Calu3 (cell line): ENCODE measurements around the gene FICD. TPM values are rescaled to one million over a fixed set of nuclear protein-coding genes. Genes with fewer than 3 reads are reported as not detected.
"Not testable (repeated sequence)": the region's sequence is repeated elsewhere in the genome, so short reads cannot be mapped to it uniquely, and the experiment has no call there.

Experiments used
- BruUV-seq: library from RNA; stranded (reverse); fragments of 400-500 nt; replicated peaks from 2 replicates; lab custom pipeline; 2021; lab: Mats Ljungman, UMichigan
- CTCF ChIA-PET: fragments of 300-600 bp; sonication (Branson Sonifier 250); formaldehyde crosslinking; loops from one replicate; lab custom pipeline; 2022; ENCODE audit warnings: antibody characterized with exemption; lab: Charles Lee
- DNase-seq: peaks from one replicate; pipeline ENCODE4 v3.0.0; 2022
- H3K27ac Mint-ChIP-seq: one replicate; pipeline ENCODE4 v1.8.0; 2022; ENCODE audit warnings: mixed read lengths; ENCODE audit not compliant: unreplicated experiment
- H3K27me3 Mint-ChIP-seq: one replicate; pipeline ENCODE4 v1.8.0; 2022; ENCODE audit warnings: mixed read lengths; ENCODE audit not compliant: unreplicated experiment
- H3K36me3 Mint-ChIP-seq: one replicate; pipeline ENCODE4 v1.8.0; 2022; ENCODE audit warnings: mild to moderate bottlenecking, moderate library complexity, mixed read lengths; ENCODE audit not compliant: insufficient read depth, unreplicated experiment
- H3K4me1 Mint-ChIP-seq: one replicate; pipeline ENCODE4 v1.8.0; 2022; ENCODE audit warnings: mild to moderate bottlenecking, low read depth, mixed read lengths; ENCODE audit not compliant: unreplicated experiment
- H3K4me3 Mint-ChIP-seq: one replicate; pipeline ENCODE4 v1.8.0; 2022; ENCODE audit warnings: mild to moderate bottlenecking, low read depth, moderate library complexity, mixed read lengths; ENCODE audit not compliant: unreplicated experiment
- H3K9me3 Mint-ChIP-seq: one replicate; pipeline ENCODE4 v1.8.0; 2022; ENCODE audit warnings: low read depth, mixed read lengths; ENCODE audit not compliant: unreplicated experiment
- intact Hi-C: fragments of 100-400 bp; cut with micrococcal nuclease; formaldehyde crosslinking; loops from one replicate; pipeline ENCODE4 v1.10.0; 2022; ENCODE audit not compliant: unreplicated experiment
- total RNA-seq: library from RNA; stranded (reverse); gene quantifications from 2 replicates; pipeline ENCODE4 v1.2.3, GENCODE V29; 2022
- TF ChIP-seq, protein P1 (sequence below): fragments of 200-600 bp; IDR thresholded peaks from one replicate; pipeline ENCODE4 v1.8.0; 2022; ENCODE audit warnings: antibody characterized with exemption; ENCODE audit not compliant: unreplicated experiment

Gene FICD
- total RNA-seq, 1 experiment from 2014 or later = 14.3 TPM

DNA sequence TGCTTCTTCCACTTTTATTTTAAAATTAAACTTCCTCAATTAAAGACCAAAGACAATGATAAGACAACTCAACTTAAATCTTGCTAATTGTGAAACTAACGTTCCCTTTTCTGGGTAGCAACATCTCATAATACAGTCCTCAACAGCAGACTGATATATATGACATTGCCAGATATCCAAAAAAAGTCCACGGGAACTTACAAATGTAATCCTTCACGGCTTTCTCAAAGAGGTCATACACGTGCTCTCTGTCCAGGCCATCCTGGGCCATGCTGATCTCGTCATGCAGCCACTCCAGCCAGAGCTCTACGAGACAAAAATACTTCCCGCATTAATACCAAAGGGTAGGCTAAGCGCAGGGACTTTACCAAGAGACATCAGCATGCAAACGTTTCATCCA lies 32.6 kb downstream of the FICD start:
- peaks cover 21% of the 10 kb centered on the region for H3K4me1 Mint-ChIP-seq
- H3K27me3 Mint-ChIP-seq = no peaks in the 10 kb centered on the region
- no peak overlapping the region for H3K4me3 Mint-ChIP-seq
- DNase-seq = no peak
- no TSS peak for BruUV-seq
- TF ChIP-seq, protein P1, sequence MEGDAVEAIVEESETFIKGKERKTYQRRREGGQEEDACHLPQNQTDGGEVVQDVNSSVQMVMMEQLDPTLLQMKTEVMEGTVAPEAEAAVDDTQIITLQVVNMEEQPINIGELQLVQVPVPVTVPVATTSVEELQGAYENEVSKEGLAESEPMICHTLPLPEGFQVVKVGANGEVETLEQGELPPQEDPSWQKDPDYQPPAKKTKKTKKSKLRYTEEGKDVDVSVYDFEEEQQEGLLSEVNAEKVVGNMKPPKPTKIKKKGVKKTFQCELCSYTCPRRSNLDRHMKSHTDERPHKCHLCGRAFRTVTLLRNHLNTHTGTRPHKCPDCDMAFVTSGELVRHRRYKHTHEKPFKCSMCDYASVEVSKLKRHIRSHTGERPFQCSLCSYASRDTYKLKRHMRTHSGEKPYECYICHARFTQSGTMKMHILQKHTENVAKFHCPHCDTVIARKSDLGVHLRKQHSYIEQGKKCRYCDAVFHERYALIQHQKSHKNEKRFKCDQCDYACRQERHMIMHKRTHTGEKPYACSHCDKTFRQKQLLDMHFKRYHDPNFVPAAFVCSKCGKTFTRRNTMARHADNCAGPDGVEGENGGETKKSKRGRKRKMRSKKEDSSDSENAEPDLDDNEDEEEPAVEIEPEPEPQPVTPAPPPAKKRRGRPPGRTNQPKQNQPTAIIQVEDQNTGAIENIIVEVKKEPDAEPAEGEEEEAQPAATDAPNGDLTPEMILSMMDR = no peak
- peaks cover 43% of the 10 kb centered on the region for H3K36me3 Mint-ChIP-seq
- intact Hi-C loops = no loop called here
- H3K27ac Mint-ChIP-seq = no peak overlapping the region
- no peaks in the 10 kb centered on the region for H3K9me3 Mint-ChIP-seq
- CTCF ChIA-PET = no interaction called here

GRCh38 chr12:108548954-108549521 lies 34.0 kb downstream of the FICD start:
- Mint-ChIP-seq H3K27ac (no peak overlapping the region), H3K9me3 (no peaks in the 10 kb centered on the region), H3K4me1 (peaks cover 33% of the 10 kb centered on the region), H3K36me3 (peaks cover 31% of the 10 kb centered on the region), H3K4me3 (no peak overlapping the region), H3K27me3 (no peaks in the 10 kb centered on the region)
- no TSS peak for BruUV-seq
- no peak for DNase-seq
- CTCF ChIA-PET = interaction anchor here (0.6 kb wide), 1 partner anchor 1084 kb away, joined by 6 read pairs; no protein-coding TSS in a partner anchor
- intact Hi-C loops = no loop called here
- TF ChIP-seq, protein P1 = no peak

DNA sequence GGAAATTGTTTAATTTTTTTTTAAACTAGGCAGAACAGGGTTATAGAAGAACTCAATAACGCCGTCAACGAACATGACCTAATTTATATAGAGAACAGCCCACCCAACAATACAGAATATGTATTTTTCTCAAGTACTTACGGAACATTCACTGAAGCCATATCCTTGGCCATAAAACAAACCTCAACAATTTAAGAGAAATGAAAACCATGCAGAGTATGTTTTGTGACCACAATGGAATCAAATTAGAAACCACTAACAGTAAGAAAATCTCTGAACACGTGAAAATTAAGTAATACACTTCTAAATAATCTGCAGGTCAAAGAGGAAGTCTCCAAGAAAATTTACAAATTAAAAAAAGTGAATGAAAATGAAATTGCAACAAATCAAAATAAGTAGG lies 36.5 kb downstream of the FICD start:
- H3K4me3 Mint-ChIP-seq = no peak overlapping the region

DNA sequence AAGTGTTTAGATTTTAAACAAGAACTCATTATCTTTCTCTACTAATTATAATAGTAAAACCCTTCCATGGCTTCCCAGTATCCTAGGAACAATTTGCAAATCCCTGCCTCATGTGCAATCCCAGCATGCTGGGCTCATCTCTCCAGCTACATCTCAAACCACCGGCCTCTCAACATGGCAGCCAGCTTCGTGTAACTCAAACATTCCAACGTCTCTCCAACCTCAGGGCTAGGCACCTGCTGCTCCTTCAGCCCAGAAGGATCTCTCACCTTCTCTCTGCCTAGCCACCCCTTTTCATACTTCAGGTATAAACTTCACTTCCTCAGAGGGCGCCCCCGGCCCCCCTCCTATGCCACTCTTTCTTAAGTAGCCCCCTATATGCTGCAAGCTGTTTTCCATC lies 38.7 kb downstream of the FICD start:
- BruUV-seq = no TSS peak
- H3K4me3 Mint-ChIP-seq = no peak overlapping the region
- peaks cover 39% of the 10 kb centered on the region for H3K4me1 Mint-ChIP-seq
- intact Hi-C loops = no loop called here
- H3K36me3 Mint-ChIP-seq = peaks cover 19% of the 10 kb centered on the region
- CTCF ChIA-PET = interaction anchor here (0.6 kb wide), 1 partner anchor 116 kb away, joined by 6 read pairs; no protein-coding TSS in a partner anchor
- DNase-seq = no peak
- no peak overlapping the region for H3K27ac Mint-ChIP-seq
- no peaks in the 10 kb centered on the region for H3K9me3 Mint-ChIP-seq
- TF ChIP-seq, protein P1 = no peak
- no peaks in the 10 kb centered on the region for H3K27me3 Mint-ChIP-seq

More for the DNA sequence above, 36.5 kb downstream of the FICD start:
- intact Hi-C loops = no loop called here
- Mint-ChIP-seq H3K9me3 (no peaks in the 10 kb centered on the region), H3K27ac (no peak overlapping the region), H3K27me3 (no peaks in the 10 kb centered on the region), H3K36me3 (peaks cover 10% of the 10 kb centered on the region), H3K4me1 (peaks cover 33% of the 10 kb centered on the region)
- no peak for DNase-seq
- TF ChIP-seq, protein P1 = no peak
- CTCF ChIA-PET = no interaction called here
- no TSS peak for BruUV-seq

DNA sequence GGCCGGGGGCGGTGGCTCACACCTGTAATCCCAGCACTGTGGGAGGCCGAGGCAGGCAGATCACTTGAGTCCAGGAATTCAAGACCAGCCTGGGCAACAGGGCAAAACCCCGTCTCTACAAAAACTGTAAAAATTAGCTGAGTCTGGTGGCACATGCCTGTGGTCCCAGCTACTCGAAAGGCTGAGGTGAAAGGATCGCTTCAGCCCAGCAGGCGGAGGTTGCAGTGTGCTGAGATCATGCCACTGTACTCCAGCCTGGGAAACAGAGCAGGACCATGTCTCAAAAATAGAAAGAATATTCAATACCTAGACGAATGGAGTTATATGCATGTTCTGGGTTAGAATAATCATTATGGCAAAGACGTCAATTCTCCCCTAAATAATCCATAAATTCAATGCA lies 40.3 kb downstream of the FICD start:
- H3K4me3 Mint-ChIP-seq, CTCF ChIA-PET, BruUV-seq, intact Hi-C loops, H3K27me3 Mint-ChIP-seq, H3K9me3 Mint-ChIP-seq, DNase-seq, H3K27ac Mint-ChIP-seq: not testable (repeated sequence)
- H3K36me3 Mint-ChIP-seq = peaks cover 28% of the 10 kb centered on the region
- peaks cover 39% of the 10 kb centered on the region for H3K4me1 Mint-ChIP-seq
